Right atrium auricular region (tissue), 2 donors: ENCODE results near the gene GALK1. TPM values are rescaled to one million over a fixed set of nuclear protein-coding genes. Genes with fewer than 3 reads are reported as not detected.
"Not testable (repeated sequence)": the region's sequence is repeated elsewhere in the genome, so short reads cannot be mapped to it uniquely, and the experiment has no call there.

ENCODE experiments used
- DNase-seq: peaks from one replicate; pipeline ENCODE4 v3.0.0-alpha.2; 2019; ENCODE audit warnings: low spot score
- H3K27ac ChIP-seq, 2 donors: fragments of 200-600 bp; sonication (generic); 1 replicate in 1 of 2; 2 replicates in 1 of 2; pipeline ENCODE4 v1.5.1; 2016 to 2019
- H3K27me3 ChIP-seq, 2 donors: fragments of 200-600 bp; sonication (generic); one replicate each; pipeline versions ENCODE4 v1.5.1 to v1.6.0; 2017 to 2019
- H3K36me3 ChIP-seq: fragments of 200-600 bp; sonication (generic); one replicate; pipeline ENCODE4 v1.5.1; 2016
- H3K4me1 ChIP-seq, 2 donors: fragments of 200-600 bp; sonication (generic); one replicate each; pipeline versions ENCODE4 v1.5.1 to v1.6.0; 2017 to 2019
- H3K4me3 ChIP-seq, 2 donors: fragments of 200-600 bp; sonication (generic); 1 replicate in 1 of 2; 2 replicates in 1 of 2; pipeline ENCODE4 v1.5.1; 2017 to 2019; ENCODE audit warnings: mild to moderate bottlenecking in 1 of 2, moderate library complexity in 1 of 2
- H3K9me3 ChIP-seq, 2 donors: fragments of 200-600 bp; sonication (generic); one replicate each; pipeline ENCODE4 v1.5.1; 2019
- total RNA-seq, 2 donors: library from RNA; depleted of rRNA; stranded (reverse); fragments of >200 nt; gene quantifications; one replicate each; pipeline ENCODE4 v1.1.0, GENCODE V29; 2016
- TF ChIP-seq, protein P1 (sequence below), 2 donors: fragments of 200-600 bp; sonication (generic); IDR thresholded peaks; one replicate each; pipeline ENCODE4 v1.5.1; 2019; ENCODE audit warnings: antibody characterized with exemption in 2 of 2

Gene GALK1
- 10 to 100 TPM; 19.6 to 21.0 TPM for total RNA-seq

DNA sequence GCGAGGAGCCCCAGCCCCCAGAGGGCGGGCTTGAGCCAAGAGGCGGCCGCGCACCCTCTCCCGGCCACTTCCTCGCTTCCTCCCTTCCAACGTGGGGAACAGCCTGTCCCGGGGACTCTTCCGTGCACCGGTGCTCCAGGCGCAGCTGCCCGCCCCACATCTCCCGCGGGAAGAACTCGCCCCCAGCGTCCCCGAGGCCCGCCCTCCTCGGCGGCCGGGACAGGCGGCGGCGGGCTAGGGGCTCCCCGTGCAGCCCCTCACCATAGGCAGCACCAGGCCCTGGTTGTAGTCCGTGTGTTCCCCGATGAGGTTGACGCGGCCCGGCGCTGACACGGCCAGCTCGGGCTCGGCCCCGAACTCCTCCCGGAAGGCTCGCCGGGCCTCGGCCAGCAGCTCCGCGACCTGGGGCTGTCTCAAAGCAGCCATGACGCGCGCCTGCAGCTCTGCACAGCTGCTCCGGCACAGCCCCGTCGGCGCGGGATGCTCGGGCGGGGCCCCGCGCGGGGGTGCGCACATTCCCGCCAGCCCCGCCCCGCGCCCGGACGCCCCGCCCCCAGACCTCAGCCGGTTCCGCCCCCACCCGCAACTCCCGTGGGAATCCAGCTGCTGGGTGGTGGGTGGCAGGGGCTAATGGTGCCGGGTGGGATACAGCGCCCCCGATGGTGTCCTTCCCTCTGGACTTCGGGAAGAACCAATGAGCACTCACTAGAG, at the start of gene GALK1:
GALK1 (minus strand) TSS at position 482 of the 711 bp plus-strand sequence; CDS start at position 426, 56 bp downstream.
- Histone ChIP-seq H3K36me3 (no peaks in the 10 kb centered on the region), H3K27ac (peak within 1 kb of the TSS; percentile 90 to 92), H3K4me3 (peak within 1 kb of the TSS; percentile 64 to 79), H3K9me3 (no peaks in the 10 kb centered on the region), H3K4me1 (peaks cover 0 to 22% of the 10 kb centered on the region in 2 donors), H3K27me3 (no peaks in the 10 kb centered on the region)
- TF ChIP-seq, protein P1, sequence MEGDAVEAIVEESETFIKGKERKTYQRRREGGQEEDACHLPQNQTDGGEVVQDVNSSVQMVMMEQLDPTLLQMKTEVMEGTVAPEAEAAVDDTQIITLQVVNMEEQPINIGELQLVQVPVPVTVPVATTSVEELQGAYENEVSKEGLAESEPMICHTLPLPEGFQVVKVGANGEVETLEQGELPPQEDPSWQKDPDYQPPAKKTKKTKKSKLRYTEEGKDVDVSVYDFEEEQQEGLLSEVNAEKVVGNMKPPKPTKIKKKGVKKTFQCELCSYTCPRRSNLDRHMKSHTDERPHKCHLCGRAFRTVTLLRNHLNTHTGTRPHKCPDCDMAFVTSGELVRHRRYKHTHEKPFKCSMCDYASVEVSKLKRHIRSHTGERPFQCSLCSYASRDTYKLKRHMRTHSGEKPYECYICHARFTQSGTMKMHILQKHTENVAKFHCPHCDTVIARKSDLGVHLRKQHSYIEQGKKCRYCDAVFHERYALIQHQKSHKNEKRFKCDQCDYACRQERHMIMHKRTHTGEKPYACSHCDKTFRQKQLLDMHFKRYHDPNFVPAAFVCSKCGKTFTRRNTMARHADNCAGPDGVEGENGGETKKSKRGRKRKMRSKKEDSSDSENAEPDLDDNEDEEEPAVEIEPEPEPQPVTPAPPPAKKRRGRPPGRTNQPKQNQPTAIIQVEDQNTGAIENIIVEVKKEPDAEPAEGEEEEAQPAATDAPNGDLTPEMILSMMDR (IDR thresholded peaks at IDR 0.05) = peak in 1 of 2 donors; percentile 83
- DNase-seq = peak; percentile 80

DNA sequence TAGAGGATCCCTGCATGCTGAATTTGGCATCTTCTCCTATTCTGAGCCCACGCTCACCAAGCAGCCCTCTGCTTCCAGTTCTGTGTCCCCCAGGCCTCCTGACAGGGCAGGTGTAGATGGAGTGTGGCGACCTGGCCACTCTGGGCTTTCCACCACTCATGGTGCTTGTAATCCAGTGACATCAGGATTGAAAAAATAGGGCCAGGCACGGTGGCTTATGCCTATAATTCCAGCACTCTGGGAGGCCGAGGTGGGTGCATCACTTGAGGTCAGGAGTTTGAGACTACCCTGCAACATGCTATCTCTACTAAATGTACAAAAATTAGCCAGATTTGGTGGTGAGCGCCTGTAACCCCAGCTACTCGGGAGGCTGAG, 49.0 kb upstream of the GALK1 start:
- Histone ChIP-seq H3K9me3 (no peaks in the 10 kb centered on the region), H3K4me3 (no peak overlapping the region), H3K4me1 (peaks cover 0 to 16% of the 10 kb centered on the region in 2 donors), H3K36me3 (peaks cover 89% of the 10 kb centered on the region), H3K27ac (no peak overlapping the region), H3K27me3 (no peaks in the 10 kb centered on the region)
- DNase-seq = no peak
- TF ChIP-seq, protein P1 (IDR thresholded peaks at IDR 0.05) = no peak

DNA sequence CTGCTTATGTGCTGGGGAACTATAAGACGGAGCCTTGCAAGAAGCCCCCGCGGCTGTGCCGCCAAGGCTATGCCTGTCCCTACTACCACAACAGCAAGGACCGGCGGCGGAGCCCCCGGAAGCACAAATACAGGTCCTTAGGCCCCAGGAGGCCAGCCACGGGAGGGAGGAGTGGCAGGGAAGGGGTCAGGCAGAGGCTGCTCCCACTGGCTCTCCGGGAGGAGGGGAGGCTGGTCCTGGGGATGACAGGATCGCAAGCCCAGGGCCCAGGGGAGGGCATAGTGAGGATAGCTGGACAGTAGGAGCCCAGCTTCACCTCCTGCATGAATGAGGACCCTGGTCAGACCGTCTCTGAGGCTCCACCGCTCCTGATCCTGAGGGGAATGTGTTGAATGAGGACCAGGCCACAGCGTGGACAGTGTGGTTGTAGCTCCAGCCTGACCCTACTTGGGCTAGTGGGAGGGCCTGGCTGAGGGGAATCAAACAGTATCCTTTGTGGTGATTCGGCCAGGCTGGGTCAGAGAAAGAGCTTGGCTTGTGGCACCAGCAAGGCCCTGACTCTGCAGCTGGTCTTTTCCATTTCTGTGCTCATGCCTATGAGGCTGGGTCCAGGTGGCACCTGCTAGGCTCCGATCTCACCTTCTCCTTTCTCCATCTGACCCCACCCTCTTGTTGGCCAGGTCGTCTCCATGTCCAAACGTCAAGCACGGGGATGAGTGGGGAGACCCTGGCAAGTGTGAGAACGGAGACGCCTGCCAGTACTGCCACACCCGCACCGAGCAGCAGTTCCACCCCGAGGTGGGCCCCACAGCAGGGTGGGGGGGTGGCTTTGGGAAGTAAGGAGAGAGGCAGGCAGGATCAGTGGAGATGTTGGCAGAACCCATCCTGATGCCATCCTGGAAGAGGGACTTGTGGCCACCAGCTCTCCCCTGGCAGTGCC, 48.4 kb upstream of the GALK1 start:
- H3K4me1 ChIP-seq = peaks cover 0 to 22% of the 10 kb centered on the region in 2 donors
- no peak overlapping the region for H3K27ac ChIP-seq
- TF ChIP-seq, protein P1 (IDR thresholded peaks at IDR 0.05) = no peak
- no peak overlapping the region for H3K4me3 ChIP-seq
- H3K9me3 ChIP-seq = no peaks in the 10 kb centered on the region
- no peak for DNase-seq
- H3K27me3 ChIP-seq = no peaks in the 10 kb centered on the region
- peaks cover 83% of the 10 kb centered on the region for H3K36me3 ChIP-seq

DNA sequence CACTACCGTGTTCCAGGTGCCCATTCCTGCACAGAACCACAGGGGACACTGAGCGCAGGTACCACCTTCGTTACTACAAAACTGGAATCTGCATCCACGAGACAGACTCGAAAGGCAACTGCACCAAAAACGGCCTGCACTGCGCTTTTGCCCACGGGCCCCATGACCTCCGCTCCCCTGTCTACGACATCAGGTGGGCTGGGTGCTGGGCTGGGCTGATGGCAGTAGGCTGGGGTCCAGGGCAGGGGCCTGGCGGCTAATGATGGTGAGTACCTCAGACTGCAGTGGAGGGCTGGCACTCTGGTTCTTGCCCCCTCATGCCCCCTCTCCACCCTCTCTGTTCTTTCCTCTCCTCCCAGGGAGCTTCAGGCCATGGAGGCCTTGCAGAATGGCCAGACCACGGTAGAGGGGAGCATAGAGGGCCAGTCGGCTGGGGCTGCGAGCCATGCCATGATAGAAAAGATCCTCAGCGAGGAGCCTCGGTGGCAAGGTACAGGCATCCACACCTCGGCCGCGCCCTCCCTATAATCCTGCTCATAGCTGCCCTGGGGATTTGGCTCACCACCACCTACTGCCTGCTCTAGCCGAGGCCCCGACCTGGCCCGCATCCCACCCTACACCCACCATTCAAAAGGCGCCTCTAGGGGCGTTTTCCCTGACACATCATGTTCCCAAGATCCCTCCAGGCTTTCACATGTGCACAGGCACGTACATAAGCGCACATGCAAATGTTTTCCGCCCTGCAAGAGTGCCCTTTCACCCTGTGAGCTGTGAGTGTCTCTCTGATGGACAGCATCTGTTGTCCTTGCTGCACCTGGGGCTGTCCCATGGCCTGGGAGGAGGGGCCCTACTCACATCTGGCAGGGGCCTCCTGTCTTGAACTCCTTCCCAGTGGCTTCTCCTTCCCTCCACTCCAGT, 47.4 kb upstream of the GALK1 start:
- Histone ChIP-seq H3K9me3 (no peaks in the 10 kb centered on the region), H3K4me1 (peaks cover 0 to 31% of the 10 kb centered on the region in 2 donors), H3K27me3 (no peaks in the 10 kb centered on the region), H3K27ac (no peak overlapping the region), H3K4me3 (no peak overlapping the region), H3K36me3 (peaks cover 73% of the 10 kb centered on the region)
- TF ChIP-seq, protein P1 (IDR thresholded peaks at IDR 0.05) = no peak
- DNase-seq = no peak

DNA sequence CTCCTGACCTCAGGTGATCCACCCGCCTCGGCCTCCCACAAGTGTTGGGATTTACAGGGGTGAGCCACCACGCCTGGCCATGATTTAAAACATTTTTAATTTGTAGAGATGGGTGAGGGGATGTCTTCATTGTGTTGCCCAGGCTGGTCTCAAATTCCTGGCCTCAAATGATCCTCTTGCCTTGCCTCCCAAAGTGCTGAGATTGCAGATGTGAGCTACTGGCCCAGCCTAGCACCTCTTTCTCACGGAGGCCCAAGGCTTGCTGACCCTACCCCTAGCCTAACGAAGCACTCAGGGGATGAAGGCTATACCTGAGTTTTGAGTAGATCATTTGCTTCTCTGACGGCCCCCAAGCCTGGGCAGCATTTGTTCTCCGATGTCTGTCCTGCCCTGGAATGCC, 46.2 kb upstream of the GALK1 start:
- Histone ChIP-seq H3K9me3 (no peaks in the 10 kb centered on the region), H3K4me1 (peaks cover 0 to 39% of the 10 kb centered on the region in 2 donors), H3K4me3 (no peak overlapping the region), H3K27ac (no peak overlapping the region), H3K27me3 (no peaks in the 10 kb centered on the region), H3K36me3 (peaks cover 61% of the 10 kb centered on the region)
- TF ChIP-seq, protein P1 (IDR thresholded peaks at IDR 0.05) = no peak
- no peak for DNase-seq

DNA sequence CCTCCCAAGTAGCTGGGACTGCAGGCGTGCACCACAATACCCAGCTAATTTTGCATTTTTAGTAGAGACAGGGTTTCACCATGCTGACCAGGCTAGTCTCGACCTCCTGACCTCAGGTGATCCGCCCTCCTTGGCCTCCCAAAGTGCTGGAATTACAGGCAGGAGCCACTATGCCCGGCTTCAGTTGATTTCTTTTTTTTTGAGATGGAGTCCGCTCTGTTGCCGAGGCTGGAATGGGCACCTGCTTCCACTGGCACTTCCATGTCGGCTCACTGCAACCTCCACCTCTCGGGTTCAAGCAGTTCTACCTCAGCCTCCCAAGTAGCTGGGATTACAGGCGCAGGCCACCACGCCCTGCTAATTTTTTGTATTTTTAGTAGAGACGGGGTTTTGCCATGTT, 45.8 kb upstream of the GALK1 start:
- peaks cover 0 to 39% of the 10 kb centered on the region in 2 donors for H3K4me1 ChIP-seq
- H3K9me3 ChIP-seq, H3K4me3 ChIP-seq, H3K27me3 ChIP-seq, DNase-seq: not testable (repeated sequence)
- H3K27ac ChIP-seq = peak overlapping the region in 1 of 2 donors; percentile 89
- H3K36me3 ChIP-seq = peaks cover 58% of the 10 kb centered on the region
